ENCODE data around the gene SIRT5. TPM values are rescaled to one million over a fixed set of nuclear protein-coding genes. Genes with fewer than 3 reads are reported as not detected.

Gene SIRT5
- total and polyA plus RNA-seq, 2 donors (not counting 1 experiment from before 2014, with no cell fraction given), result 8.1 to 16.3 TPM

DNA sequence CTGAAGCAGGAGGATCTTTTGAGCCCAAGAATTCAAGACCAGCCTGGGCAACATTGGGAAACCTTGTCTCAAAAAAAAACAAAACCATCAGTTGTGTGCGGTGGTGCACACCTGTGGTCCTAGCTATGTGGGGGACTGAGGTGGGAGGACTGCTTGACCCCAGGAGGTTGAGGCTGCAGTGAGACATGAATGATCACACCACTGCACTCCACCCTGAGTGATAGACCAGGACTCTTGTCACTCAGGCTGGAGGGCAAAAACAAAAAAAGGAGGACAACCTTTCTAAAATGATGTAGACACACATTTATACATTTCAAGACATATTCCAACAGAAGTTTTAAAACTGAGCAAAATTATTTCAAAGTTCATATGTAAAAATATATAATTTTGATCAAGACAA lies 85.9 kb downstream of the SIRT5 start:
- Histone ChIP-seq H4K20me1 (ENCODE audit: control insufficient read depth, insufficient read depth, low read length, poor library complexity, severe bottlenecking) (peaks cover 39% of the 10 kb centered on the region), H3K36me3 (replicated peaks in 1 of 2; ENCODE audit: control extremely low read depth in 1 of 2, control insufficient read depth in 1 of 2, extremely low read depth in 1 of 2, insufficient read depth in 2 of 2, low read length in 1 of 2) (peaks cover 0 to 1% of the 10 kb centered on the region in 2 experiments), H3K27me3 (replicated peaks in 1 of 4; ENCODE audit: control extremely low read depth in 1 of 4, control insufficient read depth in 3 of 4, insufficient read depth in 4 of 4, low read length in 3 of 4) (no peaks in the 10 kb centered on the region), H2AFZ (ENCODE audit: insufficient read depth, low read depth, low read length, poor library complexity, severe bottlenecking) (no peak overlapping the region), H3K4me3 (ENCODE audit: control extremely low read depth in 1 of 5, extremely low read depth in 1 of 5, insufficient read depth in 1 of 5, low read depth in 2 of 5, low read length in 4 of 5) (no peak overlapping the region), H3K4me2 (replicated peaks; ENCODE audit: low read depth, low read length, poor library complexity, severe bottlenecking) (no peak overlapping the region), H3K4me1 (ENCODE audit: control insufficient read depth in 2 of 2, insufficient read depth in 2 of 2, low read length in 2 of 2) (peaks cover 0 to 17% of the 10 kb centered on the region in 2 donors), H3K9ac (ENCODE audit: low read length) (no peak overlapping the region), H3K79me2 (ENCODE audit: control insufficient read depth, insufficient read depth, low read length) (peaks cover 77% of the 10 kb centered on the region), H3K9me3 (ENCODE audit: control extremely low read depth in 1 of 3, control insufficient read depth in 2 of 3, insufficient read depth in 1 of 3, low read length in 2 of 3) (no peaks in the 10 kb centered on the region), H3K27ac (ENCODE audit: low read length in 2 of 2) (no peak overlapping the region)
- Mint-ChIP-seq H3K4me1 (peaks cover 56% of the 10 kb centered on the region), H3K9me3 (ENCODE audit: insufficient read depth) (no peaks in the 10 kb centered on the region), H3K4me3 (no peak overlapping the region), H3K27me3 (no peaks in the 10 kb centered on the region), H3K27ac (no peak overlapping the region)
- CTCF ChIA-PET, result no interaction called here
- intact Hi-C loops (cut with micrococcal nuclease), result no loop called here
- TF ChIP-seq, protein P1, sequence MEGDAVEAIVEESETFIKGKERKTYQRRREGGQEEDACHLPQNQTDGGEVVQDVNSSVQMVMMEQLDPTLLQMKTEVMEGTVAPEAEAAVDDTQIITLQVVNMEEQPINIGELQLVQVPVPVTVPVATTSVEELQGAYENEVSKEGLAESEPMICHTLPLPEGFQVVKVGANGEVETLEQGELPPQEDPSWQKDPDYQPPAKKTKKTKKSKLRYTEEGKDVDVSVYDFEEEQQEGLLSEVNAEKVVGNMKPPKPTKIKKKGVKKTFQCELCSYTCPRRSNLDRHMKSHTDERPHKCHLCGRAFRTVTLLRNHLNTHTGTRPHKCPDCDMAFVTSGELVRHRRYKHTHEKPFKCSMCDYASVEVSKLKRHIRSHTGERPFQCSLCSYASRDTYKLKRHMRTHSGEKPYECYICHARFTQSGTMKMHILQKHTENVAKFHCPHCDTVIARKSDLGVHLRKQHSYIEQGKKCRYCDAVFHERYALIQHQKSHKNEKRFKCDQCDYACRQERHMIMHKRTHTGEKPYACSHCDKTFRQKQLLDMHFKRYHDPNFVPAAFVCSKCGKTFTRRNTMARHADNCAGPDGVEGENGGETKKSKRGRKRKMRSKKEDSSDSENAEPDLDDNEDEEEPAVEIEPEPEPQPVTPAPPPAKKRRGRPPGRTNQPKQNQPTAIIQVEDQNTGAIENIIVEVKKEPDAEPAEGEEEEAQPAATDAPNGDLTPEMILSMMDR (IDR thresholded peaks at IDR 0.05), result no peak
- no peak for TF ChIP-seq EZH2 (IDR thresholded peaks at IDR 0.05; ENCODE audit: borderline replicate concordance, insufficient read depth, low read depth, low read length, poor library complexity, severe bottlenecking)
- DNase-seq (no peak), ATAC-seq (ENCODE audit: low read depth) (no peak)
- POLR2A ChIA-PET, result no interaction called here
- 86% methylated on average over 1 of the region's 1 CpG for WGBS (ENCODE audit: insufficient coverage)

DNA sequence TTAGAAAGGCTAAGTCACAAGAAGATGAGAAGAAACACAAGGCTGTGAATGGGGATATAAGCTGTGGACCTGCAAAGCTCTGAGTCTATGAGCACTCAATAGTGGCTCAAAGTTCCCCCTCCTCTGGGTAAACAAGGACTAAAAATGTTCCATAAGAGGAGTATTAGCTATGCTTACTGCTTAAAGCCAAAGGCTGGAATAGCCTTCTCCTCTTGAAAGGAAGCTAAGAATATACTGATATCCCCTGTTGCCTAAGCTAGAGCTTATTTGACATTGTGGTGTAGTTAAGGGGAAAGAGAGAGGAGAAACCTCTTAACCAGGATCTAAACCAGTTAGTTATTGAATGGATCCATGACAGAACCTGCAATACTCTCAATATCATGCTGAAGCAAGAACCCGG lies 86.5 kb downstream of the SIRT5 start:
- H3K27me3 Mint-ChIP-seq, result no peaks in the 10 kb centered on the region
- no peaks in the 10 kb centered on the region for H3K9me3 ChIP-seq (ENCODE audit: control extremely low read depth in 1 of 3, control insufficient read depth in 2 of 3, insufficient read depth in 1 of 3, low read length in 2 of 3)
- DNase-seq (no peak), ATAC-seq (ENCODE audit: low read depth) (no peak)
- WGBS (ENCODE audit: insufficient coverage), result no CpG with 5 or more reads among the region's 1 CpG
- H3K4me3 ChIP-seq (ENCODE audit: control extremely low read depth in 1 of 5, extremely low read depth in 1 of 5, insufficient read depth in 1 of 5, low read depth in 2 of 5, low read length in 4 of 5), result no peak overlapping the region
- H3K4me2 ChIP-seq (replicated peaks; ENCODE audit: low read depth, low read length, poor library complexity, severe bottlenecking), result no peak overlapping the region
- CTCF ChIA-PET, result interaction anchor here (0.6 to 1.4 kb wide), 2 partner anchors 134 to 183 kb away, joined by 3 read pairs; no protein-coding TSS in a partner anchor
- peaks cover 45% of the 10 kb centered on the region for H4K20me1 ChIP-seq (ENCODE audit: control insufficient read depth, insufficient read depth, low read length, poor library complexity, severe bottlenecking)
- H3K9ac ChIP-seq (ENCODE audit: low read length), result no peak overlapping the region
- POLR2A ChIA-PET, result no interaction called here
- no peak overlapping the region for H3K27ac ChIP-seq (ENCODE audit: low read length in 2 of 2)
- H3K27ac Mint-ChIP-seq, result no peak overlapping the region
- intact Hi-C loops (cut with micrococcal nuclease), result no loop called here
- H3K36me3 ChIP-seq (replicated peaks in 1 of 2; ENCODE audit: control extremely low read depth in 1 of 2, control insufficient read depth in 1 of 2, extremely low read depth in 1 of 2, insufficient read depth in 2 of 2, low read length in 1 of 2), result no peaks in the 10 kb centered on the region
- no peak overlapping the region for H2AFZ ChIP-seq (ENCODE audit: insufficient read depth, low read depth, low read length, poor library complexity, severe bottlenecking)
- TF ChIP-seq, protein P1 (IDR thresholded peaks at IDR 0.05), result no peak
- TF ChIP-seq EZH2 (IDR thresholded peaks at IDR 0.05; ENCODE audit: borderline replicate concordance, insufficient read depth, low read depth, low read length, poor library complexity, severe bottlenecking), result no peak
- H3K4me1 ChIP-seq (ENCODE audit: control insufficient read depth in 2 of 2, insufficient read depth in 2 of 2, low read length in 2 of 2), result peaks cover 0 to 23% of the 10 kb centered on the region in 2 donors
- H3K4me1 Mint-ChIP-seq, result peaks cover 59% of the 10 kb centered on the region
- H3K79me2 ChIP-seq (ENCODE audit: control insufficient read depth, insufficient read depth, low read length), result peaks cover 83% of the 10 kb centered on the region
- H3K27me3 ChIP-seq (replicated peaks in 1 of 4; ENCODE audit: control extremely low read depth in 1 of 4, control insufficient read depth in 3 of 4, insufficient read depth in 4 of 4, low read length in 3 of 4), result no peaks in the 10 kb centered on the region
- no peak overlapping the region for H3K4me3 Mint-ChIP-seq
- no peaks in the 10 kb centered on the region for H3K9me3 Mint-ChIP-seq (ENCODE audit: insufficient read depth)

Data from B cell (primary cell).